ENCODE results near the gene ZNF407. TPM values are rescaled to one million over a fixed set of nuclear protein-coding genes. Genes with fewer than 3 reads are reported as not detected.

The ZNF407 gene
- total RNA-seq, 1 experiment from 2014 or later: 7.6 TPM

GRCh38 chr18:75062297-75062886 is 464.7 kb downstream of the ZNF407 start:
- Histone ChIP-seq H3K27ac (ENCODE audit: low read depth, low read length) (no peak overlapping the region), H3K9ac (ENCODE audit: low read length) (no peak overlapping the region), H3K4me3 (replicated peaks in 1 of 2; ENCODE audit: low read depth in 1 of 2, low read length in 2 of 2) (no peak overlapping the region), H3K9me2 (ENCODE audit: insufficient read depth) (no peaks in the 10 kb centered on the region), H4K20me1 (ENCODE audit: insufficient read depth) (no peaks in the 10 kb centered on the region), H3K4me1 (ENCODE audit: control insufficient read depth in 1 of 2, insufficient read depth in 2 of 2, low read length in 2 of 2) (no peaks in the 10 kb centered on the region), H3K36me3 (ENCODE audit: control insufficient read depth in 1 of 2, insufficient read depth in 2 of 2, low read length in 2 of 2) (no peaks in the 10 kb centered on the region), H2AFZ (ENCODE audit: low read depth, low read length, poor library complexity, severe bottlenecking) (no peak overlapping the region), H3K4me2 (ENCODE audit: low read length) (no peak overlapping the region), H3K27me3 (ENCODE audit: insufficient read depth, low read length) (no peaks in the 10 kb centered on the region), H3K79me2 (ENCODE audit: insufficient read depth, low read length) (no peaks in the 10 kb centered on the region), H3K9me3 (ENCODE audit: control insufficient read depth in 1 of 2, insufficient read depth in 1 of 2, low read depth in 1 of 2, low read length in 2 of 2) (no peaks in the 10 kb centered on the region)
- CTCF ChIA-PET: no interaction called here
- ATAC-seq: no peak
- intact Hi-C loops (cut with micrococcal nuclease): no loop called here
- no peak for TF ChIP-seq CBX3 (IDR thresholded peaks at IDR 0.05; ENCODE audit: low read depth)
- TF ChIP-seq, protein P1, sequence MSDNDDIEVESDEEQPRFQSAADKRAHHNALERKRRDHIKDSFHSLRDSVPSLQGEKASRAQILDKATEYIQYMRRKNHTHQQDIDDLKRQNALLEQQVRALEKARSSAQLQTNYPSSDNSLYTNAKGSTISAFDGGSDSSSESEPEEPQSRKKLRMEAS (IDR thresholded peaks at IDR 0.05): no peak
- TF ChIP-seq EZH2phosphoT487 (IDR thresholded peaks at IDR 0.05; ENCODE audit: borderline replicate concordance): no peak
- no peak for TF ChIP-seq CEBPB (IDR thresholded peaks at IDR 0.05; ENCODE audit: low read depth)
- no peak for DNase-seq (ENCODE audit: low read depth, low spot score)
- POLR2A ChIA-PET: no interaction called here
- no TSS peak for BruUV-seq (replicated peaks)
- RAD21 ChIA-PET (ENCODE audit: low non-redundant PET in 1 of 2, low total read pairs in 2 of 2, uncharacterized antibody in 2 of 2, unreplicated experiment in 2 of 2): no interaction called here

DNA sequence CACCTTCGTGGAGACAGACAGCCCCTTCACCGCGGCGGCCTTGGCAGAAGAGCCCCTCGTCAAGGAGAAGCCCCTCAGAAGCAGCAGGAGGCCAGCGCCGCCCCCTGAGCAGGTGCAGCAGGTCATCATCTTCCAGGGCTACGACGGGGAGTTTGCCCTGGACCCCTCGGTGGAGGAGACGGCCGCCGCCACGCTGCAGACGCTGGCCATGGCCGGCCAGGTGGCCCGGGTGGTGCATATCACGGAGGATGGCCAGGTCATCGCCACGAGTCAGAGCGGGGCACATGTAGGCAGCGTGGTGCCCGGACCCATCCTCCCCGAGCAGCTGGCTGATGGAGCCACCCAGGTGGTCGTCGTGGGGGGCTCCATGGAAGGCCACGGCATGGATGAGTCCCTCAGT is 465.5 kb downstream of the ZNF407 start:
- BruUV-seq (replicated peaks): no TSS peak
- H3K27ac ChIP-seq (ENCODE audit: low read depth, low read length): no peak overlapping the region
- intact Hi-C loops (cut with micrococcal nuclease): no loop called here
- POLR2A ChIA-PET: no interaction called here
- H3K4me3 ChIP-seq (replicated peaks in 1 of 2; ENCODE audit: low read depth in 1 of 2, low read length in 2 of 2): no peak overlapping the region
- H3K9ac ChIP-seq (ENCODE audit: low read length): no peak overlapping the region
- no peak overlapping the region for H2AFZ ChIP-seq (ENCODE audit: low read depth, low read length, poor library complexity, severe bottlenecking)
- no peaks in the 10 kb centered on the region for H3K9me2 ChIP-seq (ENCODE audit: insufficient read depth)
- H3K4me2 ChIP-seq (ENCODE audit: low read length): no peak overlapping the region
- CTCF ChIA-PET: no interaction called here
- no peaks in the 10 kb centered on the region for H3K27me3 ChIP-seq (ENCODE audit: insufficient read depth, low read length)
- TF ChIP-seq REST (IDR thresholded peaks at IDR 0.05; ENCODE audit: low read depth) (no peak), ELF1 (IDR thresholded peaks at IDR 0.05; ENCODE audit: borderline replicate concordance, low read depth) (no peak), EGR1 (IDR thresholded peaks at IDR 0.05; ENCODE audit: low read depth) (no peak), TCF7L2 (IDR thresholded peaks at IDR 0.05; ENCODE audit: borderline replicate concordance, extremely low read depth, insufficient read depth, insufficient read length) (no peak), ATF3 (IDR thresholded peaks at IDR 0.05) (no peak), SIN3A (IDR thresholded peaks at IDR 0.05; ENCODE audit: low read depth) (no peak), SP1 (IDR thresholded peaks at IDR 0.05; ENCODE audit: low read depth) (no peak), FOSL1 (IDR thresholded peaks at IDR 0.05; ENCODE audit: low read depth) (no peak)
- TF ChIP-seq, protein P2, sequence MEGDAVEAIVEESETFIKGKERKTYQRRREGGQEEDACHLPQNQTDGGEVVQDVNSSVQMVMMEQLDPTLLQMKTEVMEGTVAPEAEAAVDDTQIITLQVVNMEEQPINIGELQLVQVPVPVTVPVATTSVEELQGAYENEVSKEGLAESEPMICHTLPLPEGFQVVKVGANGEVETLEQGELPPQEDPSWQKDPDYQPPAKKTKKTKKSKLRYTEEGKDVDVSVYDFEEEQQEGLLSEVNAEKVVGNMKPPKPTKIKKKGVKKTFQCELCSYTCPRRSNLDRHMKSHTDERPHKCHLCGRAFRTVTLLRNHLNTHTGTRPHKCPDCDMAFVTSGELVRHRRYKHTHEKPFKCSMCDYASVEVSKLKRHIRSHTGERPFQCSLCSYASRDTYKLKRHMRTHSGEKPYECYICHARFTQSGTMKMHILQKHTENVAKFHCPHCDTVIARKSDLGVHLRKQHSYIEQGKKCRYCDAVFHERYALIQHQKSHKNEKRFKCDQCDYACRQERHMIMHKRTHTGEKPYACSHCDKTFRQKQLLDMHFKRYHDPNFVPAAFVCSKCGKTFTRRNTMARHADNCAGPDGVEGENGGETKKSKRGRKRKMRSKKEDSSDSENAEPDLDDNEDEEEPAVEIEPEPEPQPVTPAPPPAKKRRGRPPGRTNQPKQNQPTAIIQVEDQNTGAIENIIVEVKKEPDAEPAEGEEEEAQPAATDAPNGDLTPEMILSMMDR (IDR thresholded peaks at IDR 0.05 in 2 of 3, conservative IDR thresholded peaks at IDR 0.05 in 1 of 3; ENCODE audit: borderline replicate concordance in 1 of 3, insufficient read depth in 1 of 3, low read depth in 2 of 3, low read length in 2 of 3): no peak
- no peaks in the 10 kb centered on the region for H3K79me2 ChIP-seq (ENCODE audit: insufficient read depth, low read length)
- no peaks in the 10 kb centered on the region for H3K36me3 ChIP-seq (ENCODE audit: control insufficient read depth in 1 of 2, insufficient read depth in 2 of 2, low read length in 2 of 2)
- H3K9me3 ChIP-seq (ENCODE audit: control insufficient read depth in 1 of 2, insufficient read depth in 1 of 2, low read depth in 1 of 2, low read length in 2 of 2): no peaks in the 10 kb centered on the region
- no peak for ATAC-seq
- no peaks in the 10 kb centered on the region for H3K4me1 ChIP-seq (ENCODE audit: control insufficient read depth in 1 of 2, insufficient read depth in 2 of 2, low read length in 2 of 2)
- no peaks in the 10 kb centered on the region for H4K20me1 ChIP-seq (ENCODE audit: insufficient read depth)
- RAD21 ChIA-PET (ENCODE audit: low non-redundant PET in 1 of 2, low total read pairs in 2 of 2, uncharacterized antibody in 2 of 2, unreplicated experiment in 2 of 2): no interaction called here
- no peak for DNase-seq (ENCODE audit: low read depth, low spot score)
